Gastrocnemius medialis (tissue), 4 donors: ENCODE results near the gene CILP2. TPM values are rescaled to one million over a fixed set of nuclear protein-coding genes. Genes with fewer than 3 reads are reported as not detected.

Experiments used
- ATAC-seq, 2 donors: fragments of 150-250 bp; one replicate each; pipeline ENCODE4 v1.9.1; 2016
- DNase-seq, 2 donors: peaks; one replicate each; pipeline ENCODE4 v3.0.0-alpha.2; 2019
- H3K27ac ChIP-seq, 4 donors: fragments of 200-600 bp; sonication (generic); 1 replicate in 1 of 4; 2 replicates in 3 of 4; pipeline ENCODE4 v1.5.1; 2016 to 2018; ENCODE audit warnings: mild to moderate bottlenecking in 2 of 4, moderate library complexity in 1 of 4
- H3K27me3 ChIP-seq, 3 donors: fragments of 200-600 bp; sonication (generic) in 2 of 3; 1 replicate in 1 of 3; 2 replicates in 2 of 3; pipeline versions ENCODE4 v1.5.1 to v1.6.0; 2016 to 2019; ENCODE audit warnings: mild to moderate bottlenecking in 1 of 3, moderate library complexity in 1 of 3
- H3K36me3 ChIP-seq, 2 donors: fragments of 200-600 bp; sonication (generic) in 1 of 2; one replicate each; pipeline ENCODE4 v1.5.1; 2017 to 2018
- H3K4me1 ChIP-seq, 2 donors: fragments of 200-600 bp; sonication (generic) in 1 of 2; one replicate each; pipeline ENCODE4 v1.5.1; 2016 to 2017; ENCODE audit warnings: mild to moderate bottlenecking in 2 of 2
- H3K4me3 ChIP-seq, 4 donors: fragments of 200-600 bp; sonication (generic) in 3 of 4; 1 replicate in 1 of 4; 2 replicates in 3 of 4; pipeline ENCODE4 v1.5.1; 2016 to 2019; ENCODE audit warnings: mild to moderate bottlenecking in 2 of 4
- H3K9me3 ChIP-seq, 3 donors: fragments of 200-600 bp; sonication (generic) in 2 of 3; 1 replicate in 1 of 3; 2 replicates in 2 of 3; pipeline ENCODE4 v1.5.1; 2016 to 2019
- POLR2A ChIP-seq, 2 donors: fragments of 450-650 bp; IDR thresholded peaks; one replicate each; pipeline ENCODE4 v1.6.1; 2017; ENCODE audit warnings: antibody characterized with exemption in 2 of 2, mild to moderate bottlenecking in 2 of 2, moderate library complexity in 2 of 2
- in situ Hi-C, 4 donors: fragments of 200-750 bp; cut with MboI; loops; one replicate each; pipeline versions ENCODE4 v1.15.0 to v1.8.0; 2017; ENCODE audit warnings: low sequenced_read_pairs in 4 of 4
- intact Hi-C: fragments of 100-400 bp; cut with DNase I; formaldehyde crosslinking; loops from one replicate; pipeline ENCODE4 v1.15.1; 2023; ENCODE audit warnings: low total_unique reads
- total RNA-seq, 4 donors: library from RNA; depleted of rRNA; stranded (reverse); fragments of >200 nt; gene quantifications; one replicate each; pipeline versions ENCODE4 v1.1.0 to v1.2.3, GENCODE V29; 2016
- TF ChIP-seq, protein P1 (sequence below), 5 experiments: fragments of 450-650 bp in 3 of 5; fragments of 200-600 bp in 2 of 5; sonication (generic) in 2 of 5; IDR thresholded peaks in 4 of 5; conservative IDR thresholded peaks in 1 of 5; 1 replicate in 4 of 5; 2 replicates in 1 of 5; pipeline ENCODE4 v1.5.1; 2016 to 2019; ENCODE audit warnings: antibody characterized with exemption in 5 of 5, mild to moderate bottlenecking in 3 of 5, moderate library complexity in 3 of 5

Gene CILP2
- total RNA-seq, 4 donors from 2014 or later: 3.2 TPM; not detected in 3

- intact Hi-C loops: no loop called here
- TF ChIP-seq, protein P1, sequence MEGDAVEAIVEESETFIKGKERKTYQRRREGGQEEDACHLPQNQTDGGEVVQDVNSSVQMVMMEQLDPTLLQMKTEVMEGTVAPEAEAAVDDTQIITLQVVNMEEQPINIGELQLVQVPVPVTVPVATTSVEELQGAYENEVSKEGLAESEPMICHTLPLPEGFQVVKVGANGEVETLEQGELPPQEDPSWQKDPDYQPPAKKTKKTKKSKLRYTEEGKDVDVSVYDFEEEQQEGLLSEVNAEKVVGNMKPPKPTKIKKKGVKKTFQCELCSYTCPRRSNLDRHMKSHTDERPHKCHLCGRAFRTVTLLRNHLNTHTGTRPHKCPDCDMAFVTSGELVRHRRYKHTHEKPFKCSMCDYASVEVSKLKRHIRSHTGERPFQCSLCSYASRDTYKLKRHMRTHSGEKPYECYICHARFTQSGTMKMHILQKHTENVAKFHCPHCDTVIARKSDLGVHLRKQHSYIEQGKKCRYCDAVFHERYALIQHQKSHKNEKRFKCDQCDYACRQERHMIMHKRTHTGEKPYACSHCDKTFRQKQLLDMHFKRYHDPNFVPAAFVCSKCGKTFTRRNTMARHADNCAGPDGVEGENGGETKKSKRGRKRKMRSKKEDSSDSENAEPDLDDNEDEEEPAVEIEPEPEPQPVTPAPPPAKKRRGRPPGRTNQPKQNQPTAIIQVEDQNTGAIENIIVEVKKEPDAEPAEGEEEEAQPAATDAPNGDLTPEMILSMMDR (IDR thresholded peaks at IDR 0.05 in 4 of 5, conservative IDR thresholded peaks at IDR 0.05 in 1 of 5): no peak
- TF ChIP-seq POLR2A (IDR thresholded peaks at IDR 0.05): no peak
- no peaks in the 10 kb centered on the region for H3K27me3 ChIP-seq
- DNase-seq (no peak), ATAC-seq (no peak)
- no peak overlapping the region for H3K4me3 ChIP-seq
- H3K36me3 ChIP-seq: no peaks in the 10 kb centered on the region
- H3K9me3 ChIP-seq: no peaks in the 10 kb centered on the region
- no peak overlapping the region for H3K27ac ChIP-seq
- in situ Hi-C loops: no loop called here
- no peaks in the 10 kb centered on the region for H3K4me1 ChIP-seq
Observed at GRCh38 chr19:19568802-19569756, 31.0 kb downstream of the CILP2 start.

DNA sequence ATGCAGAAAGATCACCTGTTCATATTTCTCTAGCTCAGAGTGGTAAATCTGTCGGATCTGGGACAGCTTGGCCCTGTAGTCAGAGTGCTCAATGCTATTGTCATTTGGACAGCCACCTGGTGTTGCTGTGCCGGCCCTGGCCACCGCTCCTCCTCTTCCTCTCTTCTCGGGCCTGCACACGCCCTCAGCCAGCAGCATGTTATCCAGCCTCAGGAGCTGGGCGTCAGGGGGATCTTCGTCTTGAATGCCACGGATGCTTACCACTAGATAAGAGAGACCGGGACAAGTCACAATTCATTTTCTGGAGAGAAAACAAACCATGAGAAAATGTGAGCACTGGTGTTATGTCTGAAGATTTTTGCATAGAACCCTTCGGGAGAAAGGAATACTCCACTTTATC lies 32.5 kb downstream of the CILP2 start:
- Histone ChIP-seq H3K4me1 (no peaks in the 10 kb centered on the region), H3K36me3 (no peaks in the 10 kb centered on the region), H3K27me3 (no peaks in the 10 kb centered on the region), H3K9me3 (no peaks in the 10 kb centered on the region), H3K4me3 (no peak overlapping the region), H3K27ac (no peak overlapping the region)
- intact Hi-C loops (no loop called here), in situ Hi-C loops (no loop called here)
- ATAC-seq: no peak
- TF ChIP-seq POLR2A (IDR thresholded peaks at IDR 0.05): no peak
- TF ChIP-seq, protein P1 (IDR thresholded peaks at IDR 0.05 in 4 of 5, conservative IDR thresholded peaks at IDR 0.05 in 1 of 5): no peak
- no peak for DNase-seq

- in situ Hi-C loops: no loop called here
- intact Hi-C loops: no loop called here
Observed at GRCh38 chr19:19571071-19571786, 33.2 kb downstream of the CILP2 start.

GRCh38 chr19:19575411-19575810 lies 37.3 kb downstream of the CILP2 start:
- TF ChIP-seq POLR2A (IDR thresholded peaks at IDR 0.05): no peak
- TF ChIP-seq, protein P1 (IDR thresholded peaks at IDR 0.05 in 4 of 5, conservative IDR thresholded peaks at IDR 0.05 in 1 of 5): no peak
- intact Hi-C loops (no loop called here), in situ Hi-C loops (no loop called here)
- ATAC-seq (no peak), DNase-seq (no peak)
- Histone ChIP-seq H3K4me1 (no peaks in the 10 kb centered on the region), H3K36me3 (no peaks in the 10 kb centered on the region), H3K27ac (no peak overlapping the region), H3K4me3 (no peak overlapping the region), H3K27me3 (no peaks in the 10 kb centered on the region), H3K9me3 (no peaks in the 10 kb centered on the region)

More at GRCh38 chr19:19571071-19571786, 33.2 kb downstream of the CILP2 start:
- Histone ChIP-seq H3K4me1 (no peaks in the 10 kb centered on the region), H3K27ac (no peak overlapping the region), H3K9me3 (no peaks in the 10 kb centered on the region), H3K36me3 (no peaks in the 10 kb centered on the region), H3K4me3 (no peak overlapping the region), H3K27me3 (no peaks in the 10 kb centered on the region)
- TF ChIP-seq POLR2A (IDR thresholded peaks at IDR 0.05): no peak
- TF ChIP-seq, protein P1 (IDR thresholded peaks at IDR 0.05 in 4 of 5, conservative IDR thresholded peaks at IDR 0.05 in 1 of 5): no peak
- ATAC-seq (no peak), DNase-seq (no peak)
